SU-DHL-6 (cell line): ENCODE data around the gene PTPRG.

Experiments
- H2AFZ ChIP-seq: fragments of 200-600 bp; sonication (generic); 2 replicates; pipeline ENCODE4 v1.6.1; 2014; ENCODE audit warnings: low read depth, mild to moderate bottlenecking, moderate library complexity, mixed read lengths, antibody characterized with exemption, low read length; ENCODE audit not compliant: severe bottlenecking
- H3F3A ChIP-seq: fragments of 200-600 bp; shearing (Covaris generic); 2 replicates; pipeline ENCODE4 v1.6.0; 2016; ENCODE audit warnings: antibody characterized with exemption, mild to moderate bottlenecking; ENCODE audit not compliant: insufficient read depth
- H3K27ac ChIP-seq: fragments of 200-600 bp; sonication (generic); 2 replicates; pipeline ENCODE4 v1.5.1; 2016; ENCODE audit warnings: low read depth, mild to moderate bottlenecking, low read length, moderate library complexity, mixed read lengths
- H3K27me3 ChIP-seq: fragments of 200-600 bp; sonication (generic), shearing (Covaris generic); 2 replicates; pipeline ENCODE4 v1.6.0; 2014; ENCODE audit warnings: mild to moderate bottlenecking, low read length
- H3K36me3 ChIP-seq: fragments of 200-600 bp; sonication (generic); 2 replicates; pipeline ENCODE4 v1.6.1; 2014; ENCODE audit warnings: mild to moderate bottlenecking, low read length, mixed read lengths
- H3K4me2 ChIP-seq: fragments of 300-600, 200-600 bp; shearing (Covaris generic), sonication (generic); 2 replicates; pipeline ENCODE4 v1.6.0; 2014; ENCODE audit warnings: low read length, low read depth, mild to moderate bottlenecking; ENCODE audit not compliant: poor library complexity, severe bottlenecking
- H3K4me3 ChIP-seq: fragments of 200-600 bp; sonication (generic); 2 replicates; pipeline ENCODE4 v1.5.1; 2014; ENCODE audit warnings: antibody characterized with exemption, low read length, mild to moderate bottlenecking, mixed read lengths; ENCODE audit not compliant: insufficient read depth, poor library complexity, severe bottlenecking
- H3K79me2 ChIP-seq: fragments of 200-600 bp; sonication (generic); 2 replicates; pipeline ENCODE4 v1.6.1; 2014; ENCODE audit warnings: mild to moderate bottlenecking, low read length, moderate library complexity; ENCODE audit not compliant: insufficient read depth
- H3K9ac ChIP-seq: fragments of 200-600 bp; sonication (generic); 2 replicates; pipeline ENCODE4 v1.7.0; 2014; ENCODE audit warnings: mild to moderate bottlenecking, low read length
- H3K9me2 ChIP-seq: fragments of 200-600 bp; sonication (generic); replicated peaks from 2 replicates; pipeline ENCODE4 v1.6.1; 2014; ENCODE audit warnings: low read length; ENCODE audit not compliant: insufficient read depth
- H3K9me3 ChIP-seq: fragments of 200-600 bp; sonication (generic); 2 replicates; pipeline ENCODE4 v1.6.1; 2014; ENCODE audit warnings: low read length, mixed read lengths; ENCODE audit not compliant: insufficient read depth
- H4K20me1 ChIP-seq: fragments of 200-600 bp; sonication (generic); 2 replicates; pipeline ENCODE4 v1.6.1; 2014; ENCODE audit warnings: low read depth, mild to moderate bottlenecking, antibody characterized with exemption, low read length, moderate library complexity, mixed read lengths
- EZH2phosphoT487 ChIP-seq: fragments of 200-600 bp; sonication (generic), shearing (Covaris generic); conservative IDR thresholded peaks from 2 replicates; pipeline ENCODE4 v1.6.1; 2018; ENCODE audit warnings: mild to moderate bottlenecking, antibody characterized with exemption, low read length, moderate library complexity, mixed read lengths
- TF ChIP-seq, protein P1 (sequence below): fragments of 200-600 bp; sonication (generic); IDR thresholded peaks from one replicate; pipeline ENCODE4 v1.5.1; 2017; ENCODE audit warnings: antibody characterized with exemption, mild to moderate bottlenecking, low read length, moderate library complexity; ENCODE audit not compliant: insufficient read depth, poor library complexity, severe bottlenecking

The PTPRG gene

GRCh38 chr3:62167566-62168262 is 606.3 kb downstream of the PTPRG start:
- no peaks in the 10 kb centered on the region for H3K9me2 ChIP-seq
- peaks cover 5% of the 10 kb centered on the region; the same call in 1 of the 2 replicates for H3K9me3 ChIP-seq
- no peaks in the 10 kb centered on the region for H3K27me3 ChIP-seq
- H4K20me1 ChIP-seq = no peaks in the 10 kb centered on the region
- no peaks in the 10 kb centered on the region for H3F3A ChIP-seq
- H3K4me2 ChIP-seq = no peak overlapping the region
- no peaks in the 10 kb centered on the region for H3K79me2 ChIP-seq
- no peak for TF ChIP-seq EZH2phosphoT487
- TF ChIP-seq, protein P1, sequence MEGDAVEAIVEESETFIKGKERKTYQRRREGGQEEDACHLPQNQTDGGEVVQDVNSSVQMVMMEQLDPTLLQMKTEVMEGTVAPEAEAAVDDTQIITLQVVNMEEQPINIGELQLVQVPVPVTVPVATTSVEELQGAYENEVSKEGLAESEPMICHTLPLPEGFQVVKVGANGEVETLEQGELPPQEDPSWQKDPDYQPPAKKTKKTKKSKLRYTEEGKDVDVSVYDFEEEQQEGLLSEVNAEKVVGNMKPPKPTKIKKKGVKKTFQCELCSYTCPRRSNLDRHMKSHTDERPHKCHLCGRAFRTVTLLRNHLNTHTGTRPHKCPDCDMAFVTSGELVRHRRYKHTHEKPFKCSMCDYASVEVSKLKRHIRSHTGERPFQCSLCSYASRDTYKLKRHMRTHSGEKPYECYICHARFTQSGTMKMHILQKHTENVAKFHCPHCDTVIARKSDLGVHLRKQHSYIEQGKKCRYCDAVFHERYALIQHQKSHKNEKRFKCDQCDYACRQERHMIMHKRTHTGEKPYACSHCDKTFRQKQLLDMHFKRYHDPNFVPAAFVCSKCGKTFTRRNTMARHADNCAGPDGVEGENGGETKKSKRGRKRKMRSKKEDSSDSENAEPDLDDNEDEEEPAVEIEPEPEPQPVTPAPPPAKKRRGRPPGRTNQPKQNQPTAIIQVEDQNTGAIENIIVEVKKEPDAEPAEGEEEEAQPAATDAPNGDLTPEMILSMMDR = no peak
- no peaks in the 10 kb centered on the region for H3K36me3 ChIP-seq
- no peak overlapping the region for H3K27ac ChIP-seq
- H3K9ac ChIP-seq = no peak overlapping the region
- H3K4me3 ChIP-seq = no peak overlapping the region
- H2AFZ ChIP-seq = no peak overlapping the region

- Histone ChIP-seq H4K20me1 (no peaks in the 10 kb centered on the region), H3K4me3 (no peak overlapping the region), H3K36me3 (no peaks in the 10 kb centered on the region), H3K9me3 (peaks cover 6% of the 10 kb centered on the region; the same call in 1 of the 2 replicates), H3F3A (no peaks in the 10 kb centered on the region), H3K27me3 (no peaks in the 10 kb centered on the region), H3K27ac (no peak overlapping the region), H3K9me2 (no peaks in the 10 kb centered on the region), H3K79me2 (no peaks in the 10 kb centered on the region), H3K9ac (no peak overlapping the region), H2AFZ (no peak overlapping the region), H3K4me2 (no peak overlapping the region)
- TF ChIP-seq, protein P1 = no peak
- no peak for TF ChIP-seq EZH2phosphoT487
Observed at GRCh38 chr3:62168356-62168755, 607.0 kb downstream of the PTPRG start.

DNA sequence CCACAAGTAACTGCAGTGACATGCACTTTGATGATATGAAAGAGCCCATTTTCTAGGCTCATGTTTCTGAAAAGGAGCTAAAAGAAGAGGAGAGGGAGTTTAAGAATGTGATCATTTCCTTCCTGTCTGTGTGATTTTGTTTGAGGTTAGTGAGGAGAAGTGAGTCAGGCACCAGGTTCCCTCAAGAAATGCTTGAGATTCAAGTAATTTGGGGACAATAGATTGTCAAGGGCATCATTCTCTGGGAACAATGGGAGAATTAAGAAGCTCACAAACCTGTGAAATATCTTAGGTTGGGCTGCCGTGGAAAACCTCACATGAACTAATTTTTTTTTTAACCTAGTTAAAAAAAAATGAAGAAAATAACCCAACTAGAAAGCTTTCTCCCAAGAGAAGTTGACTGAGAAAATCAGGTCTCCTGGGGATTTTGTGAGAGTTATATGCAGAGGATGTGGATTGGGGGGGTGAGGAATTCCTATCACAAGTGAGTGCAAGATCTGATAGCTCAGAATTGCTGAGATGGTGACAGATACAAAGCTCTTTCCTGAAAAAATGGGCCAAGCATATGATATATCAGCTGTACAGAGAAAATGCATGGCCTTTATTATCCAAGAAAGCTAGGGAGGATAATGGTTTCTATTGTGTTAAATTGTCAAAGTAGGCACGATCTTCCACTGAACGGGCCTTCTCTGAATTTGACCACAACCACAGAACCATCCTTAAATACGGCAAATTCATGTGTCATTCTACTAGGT is 608.7 kb downstream of the PTPRG start:
- Histone ChIP-seq H3K9me3 (peaks cover 6% of the 10 kb centered on the region; the same call in 1 of the 2 replicates), H2AFZ (no peak overlapping the region), H3K9ac (no peak overlapping the region), H3K27ac (no peak overlapping the region), H3F3A (no peaks in the 10 kb centered on the region), H3K27me3 (no peaks in the 10 kb centered on the region), H4K20me1 (no peaks in the 10 kb centered on the region), H3K36me3 (no peaks in the 10 kb centered on the region), H3K79me2 (no peaks in the 10 kb centered on the region), H3K4me2 (no peak overlapping the region), H3K4me3 (no peak overlapping the region), H3K9me2 (no peaks in the 10 kb centered on the region)
- TF ChIP-seq EZH2phosphoT487 = no peak
- TF ChIP-seq, protein P1 = no peak
